Calu3 (cell line): ENCODE measurements around the gene ISG20L2. TPM values are rescaled to one million over a fixed set of nuclear protein-coding genes. Genes with fewer than 3 reads are reported as not detected.

Experiments used
- BruUV-seq: library from RNA; stranded (reverse); fragments of 400-500 nt; replicated peaks from 2 replicates; lab custom pipeline; 2021; lab: Mats Ljungman, UMichigan
- CTCF ChIA-PET: fragments of 300-600 bp; sonication (Branson Sonifier 250); formaldehyde crosslinking; loops from one replicate; lab custom pipeline; 2022; ENCODE audit warnings: antibody characterized with exemption; lab: Charles Lee
- DNase-seq: peaks from one replicate; pipeline ENCODE4 v3.0.0; 2022
- H3K27ac Mint-ChIP-seq: one replicate; pipeline ENCODE4 v1.8.0; 2022; ENCODE audit warnings: mixed read lengths; ENCODE audit not compliant: unreplicated experiment
- H3K27me3 Mint-ChIP-seq: one replicate; pipeline ENCODE4 v1.8.0; 2022; ENCODE audit warnings: mixed read lengths; ENCODE audit not compliant: unreplicated experiment
- H3K36me3 Mint-ChIP-seq: one replicate; pipeline ENCODE4 v1.8.0; 2022; ENCODE audit warnings: mild to moderate bottlenecking, moderate library complexity, mixed read lengths; ENCODE audit not compliant: insufficient read depth, unreplicated experiment
- H3K4me1 Mint-ChIP-seq: one replicate; pipeline ENCODE4 v1.8.0; 2022; ENCODE audit warnings: mild to moderate bottlenecking, low read depth, mixed read lengths; ENCODE audit not compliant: unreplicated experiment
- H3K4me3 Mint-ChIP-seq: one replicate; pipeline ENCODE4 v1.8.0; 2022; ENCODE audit warnings: mild to moderate bottlenecking, low read depth, moderate library complexity, mixed read lengths; ENCODE audit not compliant: unreplicated experiment
- H3K9me3 Mint-ChIP-seq: one replicate; pipeline ENCODE4 v1.8.0; 2022; ENCODE audit warnings: low read depth, mixed read lengths; ENCODE audit not compliant: unreplicated experiment
- CTCF ChIP-seq: fragments of 200-600 bp; IDR thresholded peaks from one replicate; pipeline ENCODE4 v1.8.0; 2022; ENCODE audit warnings: antibody characterized with exemption; ENCODE audit not compliant: unreplicated experiment
- intact Hi-C: fragments of 100-400 bp; cut with micrococcal nuclease; formaldehyde crosslinking; loops from one replicate; pipeline ENCODE4 v1.10.0; 2022; ENCODE audit not compliant: unreplicated experiment
- total RNA-seq: library from RNA; stranded (reverse); gene quantifications from 2 replicates; pipeline ENCODE4 v1.2.3, GENCODE V29; 2022

ISG20L2 gene
- total RNA-seq, 1 experiment from 2014 or later: 61.6 TPM

- no peak for DNase-seq
- no TSS peak for BruUV-seq
- no peaks in the 10 kb centered on the region for H3K27me3 Mint-ChIP-seq
- H3K4me1 Mint-ChIP-seq: peaks cover 32% of the 10 kb centered on the region
- H3K36me3 Mint-ChIP-seq: peaks cover 78% of the 10 kb centered on the region
- H3K4me3 Mint-ChIP-seq: peak overlapping the region; percentile 14
- CTCF ChIA-PET: interaction anchor here (0.9 kb wide), 1 partner anchor 34 kb away, joined by 3 read pairs; no protein-coding TSS in a partner anchor
- peak overlapping the region; percentile 43 for H3K27ac Mint-ChIP-seq
- intact Hi-C loops: no loop called here
- no peaks in the 10 kb centered on the region for H3K9me3 Mint-ChIP-seq
- TF ChIP-seq CTCF: no peak
Observed at GRCh38 chr1:156738916-156739315, 10.3 kb upstream of the ISG20L2 start.

GRCh38 chr1:156738407-156738806 is 9.8 kb upstream of the ISG20L2 start:
- peak overlapping the region; percentile 43 for H3K27ac Mint-ChIP-seq
- TF ChIP-seq CTCF: no peak
- CTCF ChIA-PET: interaction anchor here (0.9 kb wide), 1 partner anchor 35 kb away, joined by 3 read pairs; no protein-coding TSS in a partner anchor
- peaks cover 27% of the 10 kb centered on the region for H3K4me1 Mint-ChIP-seq
- no peaks in the 10 kb centered on the region for H3K27me3 Mint-ChIP-seq
- BruUV-seq: no TSS peak
- peaks cover 78% of the 10 kb centered on the region for H3K36me3 Mint-ChIP-seq
- no peak overlapping the region for H3K4me3 Mint-ChIP-seq
- no peaks in the 10 kb centered on the region for H3K9me3 Mint-ChIP-seq
- no peak for DNase-seq
- intact Hi-C loops: no loop called here

DNA sequence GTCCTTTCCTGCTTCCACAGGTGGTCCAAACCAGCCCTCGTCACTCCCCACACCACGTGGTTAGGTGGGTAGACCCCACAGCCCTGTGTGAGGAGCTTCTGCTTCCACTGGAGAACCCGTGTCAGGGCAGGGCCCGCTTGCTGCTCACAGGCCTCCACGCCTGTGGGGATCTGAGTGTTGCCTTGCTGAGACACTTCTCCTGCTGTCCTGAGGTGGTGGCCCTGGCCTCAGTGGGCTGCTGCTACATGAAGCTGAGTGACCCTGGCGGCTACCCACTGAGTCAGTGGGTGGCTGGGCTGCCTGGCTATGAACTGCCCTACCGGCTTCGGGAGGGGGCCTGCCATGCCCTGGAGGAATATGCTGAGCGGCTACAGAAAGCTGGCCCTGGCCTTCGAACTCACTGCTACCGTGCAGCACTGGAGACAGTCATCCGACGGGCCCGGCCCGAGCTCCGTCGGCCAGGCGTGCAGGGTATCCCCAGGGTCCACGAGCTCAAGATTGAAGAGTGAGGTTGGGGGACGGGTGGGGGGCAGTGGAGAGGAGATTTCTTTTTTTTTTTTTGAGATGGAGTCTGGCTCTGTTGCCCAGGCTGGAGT is 5.5 kb upstream of the ISG20L2 start:
- H3K27ac Mint-ChIP-seq: no peak overlapping the region
- CTCF ChIA-PET: interaction anchor here (0.6 to 0.8 kb wide), 3 partner anchors 8 to 558 kb away, joined by 4 to 8 read pairs (median 5); no protein-coding TSS in a partner anchor

DNA sequence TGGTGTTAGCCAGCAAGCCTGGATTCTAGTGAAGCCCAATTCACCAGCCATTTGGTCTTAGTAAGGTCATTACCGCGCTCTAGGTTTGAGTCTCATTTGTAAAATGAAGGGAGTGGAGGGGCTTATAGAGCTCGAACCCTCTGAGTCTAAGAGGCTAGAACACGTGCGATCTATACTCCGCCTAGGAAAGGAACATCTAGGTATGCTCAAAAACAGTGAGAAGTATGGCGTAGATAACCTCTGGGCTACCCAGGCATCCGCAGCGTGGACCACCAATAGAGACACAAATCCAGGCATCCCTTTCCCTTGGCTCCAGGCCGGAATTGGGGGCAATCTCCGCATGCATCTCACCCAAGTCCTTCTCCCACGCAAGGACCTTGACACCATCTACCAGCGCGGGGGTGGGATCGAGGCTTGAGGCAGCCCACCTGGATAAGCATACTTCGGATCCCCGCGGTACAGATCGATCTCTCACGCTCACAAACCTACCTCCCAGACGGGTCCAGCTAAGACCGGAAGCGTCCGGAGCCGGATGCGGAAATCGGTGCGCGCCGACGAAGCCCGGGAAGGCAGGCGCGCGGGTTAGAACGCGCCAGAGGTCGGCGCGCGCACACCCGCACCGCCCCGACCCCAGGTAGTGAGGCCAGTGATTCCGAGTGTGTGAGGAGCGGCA is 504 bp downstream of the ISG20L2 start, which contains the start of gene METTL25B:
METTL25B (plus strand) TSS at position 544 of the 673 bp plus-strand sequence. CDS start 636 bp downstream, outside the sequence.
- Mint-ChIP-seq H3K27me3 (no peaks in the 10 kb centered on the region), H3K4me1 (peaks cover 28% of the 10 kb centered on the region), H3K36me3 (peaks cover 6% of the 10 kb centered on the region), H3K27ac (no peak within 1 kb of the TSS), H3K9me3 (no peaks in the 10 kb centered on the region), H3K4me3 (no peak within 1 kb of the TSS)
- CTCF ChIA-PET: interaction anchor here (0.6 to 5.1 kb wide), 19 partner anchors 9 to 955 kb away, joined by 3 to 199 read pairs (median 5); partner anchors contain the start of genes INSRR, MRPL24, NTRK1 and PRCC
- TSS peak; percentile 76 for BruUV-seq
- intact Hi-C loops: loop anchor here (2.0 to 5.0 kb wide), 4 partner anchors 21 to 133 kb away; partner anchors contain the start of genes NTRK1 and PRCC
- peak; percentile 85 for DNase-seq
- TF ChIP-seq CTCF: no peak

More for the DNA sequence above, 5.5 kb upstream of the ISG20L2 start:
- no peak for DNase-seq
- H3K4me1 Mint-ChIP-seq: peaks cover 18% of the 10 kb centered on the region
- H3K27me3 Mint-ChIP-seq: no peaks in the 10 kb centered on the region
- H3K9me3 Mint-ChIP-seq: no peaks in the 10 kb centered on the region
- no peak overlapping the region for H3K4me3 Mint-ChIP-seq
- BruUV-seq: no TSS peak
- intact Hi-C loops: no loop called here
- TF ChIP-seq CTCF: no peak
- H3K36me3 Mint-ChIP-seq: peaks cover 52% of the 10 kb centered on the region
